K562 (cell line): ENCODE measurements around the gene RAB21. TPM values are rescaled to one million over a fixed set of nuclear protein-coding genes. Genes with fewer than 3 reads are reported as not detected.

ENCODE experiments used
- CTBP1 ChIP-seq: fragments of 450-650 bp; IDR thresholded peaks from 2 replicates; pipeline ENCODE4 v1.6.1; 2016; ENCODE audit warnings: borderline replicate concordance
- ETV1 ChIP-seq: fragments of 450-650 bp; conservative IDR thresholded peaks from 2 replicates; pipeline ENCODE4 v1.6.1; 2016; ENCODE audit warnings: missing genetic modification characterization, control low read depth, low read depth, missing compliant biosample characterization
- HDAC2 ChIP-seq: fragments of 450-650 bp; IDR thresholded peaks from 2 replicates; pipeline ENCODE4 v1.6.1; 2016; ENCODE audit warnings: mild to moderate bottlenecking
- HIVEP1 ChIP-seq: fragments of 250-450 bp; sonication (Bioruptor Pico); IDR thresholded peaks from 2 replicates; pipeline ENCODE4 v1.4.0; 2020; ENCODE audit warnings: mild to moderate bottlenecking
- KDM4B ChIP-seq, 2 experiments: fragments of 450-650 bp in 1 of 2; sonication (generic) in 1 of 2; IDR thresholded peaks; 2 replicates each; pipeline ENCODE4 v1.6.1; 2016 to 2017; ENCODE audit warnings: borderline replicate concordance in 2 of 2, antibody characterized with exemption in 1 of 2, low read depth in 1 of 2, mild to moderate bottlenecking in 1 of 2
- MEIS2 ChIP-seq: fragments of 450-650 bp; IDR thresholded peaks from 2 replicates; pipeline ENCODE4 v1.6.1; 2014; ENCODE audit warnings: mild to moderate bottlenecking; ENCODE audit not compliant: partially characterized antibody
- SMAD1 ChIP-seq: fragments of 150-350 bp; IDR thresholded peaks from 2 replicates; pipeline ENCODE4 v1.6.1; 2014; ENCODE audit warnings: low read length, low read depth; ENCODE audit not compliant: partially characterized antibody
- SREBF1 ChIP-seq: fragments of 150-350 bp; IDR thresholded peaks from 2 replicates; pipeline ENCODE4 v1.6.1; 2014; ENCODE audit warnings: antibody characterized with exemption, low read depth, low read length, borderline replicate concordance
- TCFL5 ChIP-seq: fragments of 250-450 bp; sonication (Bioruptor Pico); conservative IDR thresholded peaks from 2 replicates; pipeline ENCODE4 v1.6.1; 2021; ENCODE audit warnings: mild to moderate bottlenecking, moderate library complexity, matching md5 sums
- ZNF24 ChIP-seq: fragments of 450-650 bp; IDR thresholded peaks from 2 replicates; pipeline ENCODE4 v1.6.1; 2016
- ZNF586 ChIP-seq: fragments of 450-650 bp; formaldehyde crosslinking; conservative IDR thresholded peaks from 2 replicates; pipeline ENCODE4 v1.4.0; 2020; ENCODE audit warnings: mild to moderate bottlenecking, moderate library complexity
- polyA plus RNA-seq, 8 experiments: library from polyadenylated mRNA; depleted of rRNA in 4 of 8; stranded (reverse) in 5 of 8; unstranded in 3 of 8; fragments of >200 nt; fragmentation: Nextera tagmentation in 2 of 8; fragmentation: Illumina TruSeq in 1 of 8; extraction: Ambion mirVana in 2 of 8; extraction: Trizol in 1 of 8; gene quantifications; 2 replicates each; pipeline versions ENCODE4 v1.2.1 to v1.2.3, GENCODE V29; 2011 to 2014; ENCODE audit warnings: inconsistent platforms in 1 of 8, missing spikeins in 1 of 8
- total RNA-seq, 7 experiments: library from RNA; depleted of rRNA in 6 of 7; stranded (reverse); fragments of >200 nt in 6 of 7; fragmentation: Illumina TruSeq in 2 of 7; extraction: Trizol in 2 of 7; gene quantifications; 2 replicates each; pipeline versions ENCODE4 v1.2.1 to v1.2.3, GENCODE V29; 2011 to 2021; ENCODE audit warnings: low replicate concordance in 1 of 7
- TF ChIP-seq, protein P1 (sequence below): fragments of 250-450 bp; sonication (Bioruptor Pico); IDR thresholded peaks from 2 replicates; pipeline ENCODE4 v1.5.0; 2021; ENCODE audit warnings: mild to moderate bottlenecking, moderate library complexity
- TF ChIP-seq, protein P2 (sequence below): fragments of 250-450 bp; sonication (Bioruptor Pico); IDR thresholded peaks from 2 replicates; pipeline ENCODE4 v1.4.0; 2020
- TF ChIP-seq, protein P3 (sequence below): fragments of 450-650 bp; formaldehyde crosslinking; IDR thresholded peaks from 2 replicates; pipeline ENCODE4 v1.4.0; 2020; ENCODE audit warnings: mild to moderate bottlenecking, moderate library complexity
- TF ChIP-seq, protein P4 (sequence below): IDR thresholded peaks from 3 replicates; pipeline ENCODE4 v1.6.1; 2011; ENCODE audit warnings: borderline replicate concordance, mild to moderate bottlenecking; ENCODE audit not compliant: insufficient read length, insufficient read depth

RAB21 gene
- total and polyA plus RNA-seq, 9 of the 15 experiments (the other 6 are each of a cell fraction or from before 2014, with no cell fraction given) = 5.3 to 45.6 (median 19.6) TPM

DNA sequence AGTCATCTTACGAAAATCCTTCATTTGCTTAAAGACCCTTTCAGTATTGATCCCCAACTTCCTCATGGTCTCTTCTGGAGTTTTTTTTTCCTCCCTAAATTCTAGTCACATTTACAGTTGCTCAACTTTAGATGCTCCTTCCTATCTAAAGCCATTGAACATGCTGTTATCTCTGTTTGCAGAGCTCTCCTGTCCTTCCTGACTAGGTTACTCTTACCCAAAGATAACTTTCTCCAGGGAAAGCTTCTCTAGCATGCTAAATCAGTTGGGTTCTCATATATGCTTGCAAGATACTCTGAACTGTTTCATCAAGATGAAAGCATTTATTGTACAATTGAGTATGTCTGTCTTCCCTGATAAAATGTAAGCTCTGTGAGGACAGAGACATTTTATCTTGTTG, 1.8 kb upstream of the RAB21 start (continued):
- TF ChIP-seq, protein P1, sequence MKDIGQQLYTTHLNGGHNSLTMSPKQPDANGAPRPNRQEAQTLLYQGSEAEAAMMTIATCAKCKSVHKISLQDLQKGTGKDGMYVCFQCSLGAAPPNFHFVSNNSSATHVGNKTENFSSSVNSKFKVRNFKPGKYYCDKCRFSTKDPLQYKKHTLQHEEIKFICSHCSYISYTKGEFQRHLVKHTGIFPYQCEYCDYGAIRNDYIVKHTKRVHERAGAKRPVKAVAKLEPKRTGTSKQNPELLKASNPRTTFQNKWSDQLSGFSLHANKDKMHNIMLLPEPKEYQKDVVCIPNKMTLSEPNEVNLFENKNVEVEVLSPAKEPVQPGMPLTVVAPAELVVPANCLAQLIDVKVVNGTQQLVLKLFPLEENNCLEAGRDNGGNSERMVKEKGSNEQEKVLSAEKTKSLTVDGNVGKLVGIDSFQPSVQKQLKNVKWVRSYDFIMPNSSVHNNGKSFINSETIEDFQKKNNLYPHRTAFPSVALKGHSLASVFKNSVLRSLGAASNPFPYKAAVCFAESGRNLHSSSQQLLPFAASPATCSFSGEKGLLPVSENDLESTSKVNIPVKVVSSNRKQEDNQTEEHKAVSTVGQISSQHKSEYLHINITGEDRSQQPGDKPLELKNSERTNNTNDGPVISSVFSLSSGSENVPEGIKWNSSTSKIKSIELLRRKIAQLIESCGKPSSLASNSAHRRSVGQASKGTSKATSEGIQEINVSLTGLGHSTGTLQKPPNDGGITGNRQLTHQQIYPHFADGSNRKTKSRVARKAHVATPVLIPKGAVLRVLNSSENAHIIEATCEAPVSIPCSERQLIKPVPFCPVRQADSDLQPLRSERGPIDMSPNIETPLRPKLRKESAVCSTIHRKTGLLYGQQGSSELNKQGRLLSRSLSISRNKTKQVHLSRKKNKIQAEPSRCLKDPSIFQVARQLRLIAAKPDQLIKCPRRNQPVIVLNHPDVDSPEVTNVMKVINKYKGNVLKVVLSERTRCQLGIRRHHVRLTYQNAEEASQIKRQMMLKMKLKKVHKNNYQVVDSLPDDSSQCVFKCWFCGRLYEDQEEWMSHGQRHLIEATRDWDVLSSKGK (CRISPR knock-in tag) = no peak
- TF ChIP-seq MEIS2 (peak; percentile 46), TCFL5 (CRISPR knock-in tag) (no peak), ETV1 (peak; percentile 81), SREBF1 (no peak), HIVEP1 (CRISPR knock-in tag) (no peak), ZNF586 (CRISPR knock-in tag) (no peak), CTBP1 (peak; percentile 88), SMAD1 (no peak), KDM4B (IDR thresholded peaks at IDR 0.05; ENCODE audit: borderline replicate concordance in 2 of 2, low read depth in 1 of 2) (no peak), HDAC2 (peak; percentile 97), ZNF24 (no peak)
- TF ChIP-seq, protein P2, sequence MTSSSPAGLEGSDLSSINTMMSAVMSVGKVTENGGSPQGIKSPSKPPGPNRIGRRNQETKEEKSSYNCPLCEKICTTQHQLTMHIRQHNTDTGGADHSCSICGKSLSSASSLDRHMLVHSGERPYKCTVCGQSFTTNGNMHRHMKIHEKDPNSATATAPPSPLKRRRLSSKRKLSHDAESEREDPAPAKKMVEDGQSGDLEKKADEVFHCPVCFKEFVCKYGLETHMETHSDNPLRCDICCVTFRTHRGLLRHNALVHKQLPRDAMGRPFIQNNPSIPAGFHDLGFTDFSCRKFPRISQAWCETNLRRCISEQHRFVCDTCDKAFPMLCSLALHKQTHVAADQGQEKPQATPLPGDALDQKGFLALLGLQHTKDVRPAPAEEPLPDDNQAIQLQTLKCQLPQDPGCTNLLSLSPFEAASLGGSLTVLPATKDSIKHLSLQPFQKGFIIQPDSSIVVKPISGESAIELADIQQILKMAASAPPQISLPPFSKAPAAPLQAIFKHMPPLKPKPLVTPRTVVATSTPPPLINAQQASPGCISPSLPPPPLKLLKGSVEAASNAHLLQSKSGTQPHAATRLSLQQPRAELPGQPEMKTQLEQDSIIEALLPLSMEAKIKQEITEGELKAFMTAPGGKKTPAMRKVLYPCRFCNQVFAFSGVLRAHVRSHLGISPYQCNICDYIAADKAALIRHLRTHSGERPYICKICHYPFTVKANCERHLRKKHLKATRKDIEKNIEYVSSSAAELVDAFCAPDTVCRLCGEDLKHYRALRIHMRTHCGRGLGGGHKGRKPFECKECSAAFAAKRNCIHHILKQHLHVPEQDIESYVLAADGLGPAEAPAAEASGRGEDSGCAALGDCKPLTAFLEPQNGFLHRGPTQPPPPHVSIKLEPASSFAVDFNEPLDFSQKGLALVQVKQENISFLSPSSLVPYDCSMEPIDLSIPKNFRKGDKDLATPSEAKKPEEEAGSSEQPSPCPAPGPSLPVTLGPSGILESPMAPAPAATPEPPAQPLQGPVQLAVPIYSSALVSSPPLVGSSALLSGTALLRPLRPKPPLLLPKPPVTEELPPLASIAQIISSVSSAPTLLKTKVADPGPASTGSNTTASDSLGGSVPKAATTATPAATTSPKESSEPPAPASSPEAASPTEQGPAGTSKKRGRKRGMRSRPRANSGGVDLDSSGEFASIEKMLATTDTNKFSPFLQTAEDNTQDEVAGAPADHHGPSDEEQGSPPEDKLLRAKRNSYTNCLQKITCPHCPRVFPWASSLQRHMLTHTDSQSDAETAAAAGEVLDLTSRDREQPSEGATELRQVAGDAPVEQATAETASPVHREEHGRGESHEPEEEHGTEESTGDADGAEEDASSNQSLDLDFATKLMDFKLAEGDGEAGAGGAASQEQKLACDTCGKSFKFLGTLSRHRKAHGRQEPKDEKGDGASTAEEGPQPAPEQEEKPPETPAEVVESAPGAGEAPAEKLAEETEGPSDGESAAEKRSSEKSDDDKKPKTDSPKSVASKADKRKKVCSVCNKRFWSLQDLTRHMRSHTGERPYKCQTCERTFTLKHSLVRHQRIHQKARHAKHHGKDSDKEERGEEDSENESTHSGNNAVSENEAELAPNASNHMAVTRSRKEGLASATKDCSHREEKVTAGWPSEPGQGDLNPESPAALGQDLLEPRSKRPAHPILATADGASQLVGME (CRISPR knock-in tag) = no peak
- TF ChIP-seq, protein P3, sequence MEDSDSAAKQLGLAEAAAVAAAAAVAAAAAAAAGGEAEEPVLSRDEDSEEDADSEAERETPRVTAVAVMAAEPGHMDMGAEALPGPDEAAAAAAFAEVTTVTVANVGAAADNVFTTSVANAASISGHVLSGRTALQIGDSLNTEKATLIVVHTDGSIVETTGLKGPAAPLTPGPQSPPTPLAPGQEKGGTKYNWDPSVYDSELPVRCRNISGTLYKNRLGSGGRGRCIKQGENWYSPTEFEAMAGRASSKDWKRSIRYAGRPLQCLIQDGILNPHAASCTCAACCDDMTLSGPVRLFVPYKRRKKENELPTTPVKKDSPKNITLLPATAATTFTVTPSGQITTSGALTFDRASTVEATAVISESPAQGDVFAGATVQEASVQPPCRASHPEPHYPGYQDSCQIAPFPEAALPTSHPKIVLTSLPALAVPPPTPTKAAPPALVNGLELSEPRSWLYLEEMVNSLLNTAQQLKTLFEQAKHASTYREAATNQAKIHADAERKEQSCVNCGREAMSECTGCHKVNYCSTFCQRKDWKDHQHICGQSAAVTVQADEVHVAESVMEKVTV (CRISPR knock-in tag) = no peak
- TF ChIP-seq, protein P4, sequence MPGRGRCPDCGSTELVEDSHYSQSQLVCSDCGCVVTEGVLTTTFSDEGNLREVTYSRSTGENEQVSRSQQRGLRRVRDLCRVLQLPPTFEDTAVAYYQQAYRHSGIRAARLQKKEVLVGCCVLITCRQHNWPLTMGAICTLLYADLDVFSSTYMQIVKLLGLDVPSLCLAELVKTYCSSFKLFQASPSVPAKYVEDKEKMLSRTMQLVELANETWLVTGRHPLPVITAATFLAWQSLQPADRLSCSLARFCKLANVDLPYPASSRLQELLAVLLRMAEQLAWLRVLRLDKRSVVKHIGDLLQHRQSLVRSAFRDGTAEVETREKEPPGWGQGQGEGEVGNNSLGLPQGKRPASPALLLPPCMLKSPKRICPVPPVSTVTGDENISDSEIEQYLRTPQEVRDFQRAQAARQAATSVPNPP = no peak
